ENCODE data around the gene LRP5.

LRP5 gene

GRCh38 chr11:68413591-68413999 lies 101.2 kb downstream of the LRP5 start:
- TF ChIP-seq CTCF (conservative IDR thresholded peaks at IDR 0.05; ENCODE audit: low read depth, low read length), result no peak
- no peak for DNase-seq (ENCODE audit: low read depth)
- H3K4me3 ChIP-seq (ENCODE audit: low read depth, low read length), result no peak overlapping the region

- TF ChIP-seq CTCF (conservative IDR thresholded peaks at IDR 0.05; ENCODE audit: low read depth, low read length), result no peak
- H3K4me3 ChIP-seq (ENCODE audit: low read depth, low read length), result no peak overlapping the region
- DNase-seq (ENCODE audit: low read depth), result no peak
Observed at GRCh38 chr11:68414496-68415221, 102.3 kb downstream of the LRP5 start.

- no peak for TF ChIP-seq CTCF (conservative IDR thresholded peaks at IDR 0.05; ENCODE audit: low read depth, low read length)
- no peak for DNase-seq (ENCODE audit: low read depth)
- no peak overlapping the region for H3K4me3 ChIP-seq (ENCODE audit: low read depth, low read length)
Observed at GRCh38 chr11:68416070-68416578, 103.7 kb downstream of the LRP5 start.

DNA sequence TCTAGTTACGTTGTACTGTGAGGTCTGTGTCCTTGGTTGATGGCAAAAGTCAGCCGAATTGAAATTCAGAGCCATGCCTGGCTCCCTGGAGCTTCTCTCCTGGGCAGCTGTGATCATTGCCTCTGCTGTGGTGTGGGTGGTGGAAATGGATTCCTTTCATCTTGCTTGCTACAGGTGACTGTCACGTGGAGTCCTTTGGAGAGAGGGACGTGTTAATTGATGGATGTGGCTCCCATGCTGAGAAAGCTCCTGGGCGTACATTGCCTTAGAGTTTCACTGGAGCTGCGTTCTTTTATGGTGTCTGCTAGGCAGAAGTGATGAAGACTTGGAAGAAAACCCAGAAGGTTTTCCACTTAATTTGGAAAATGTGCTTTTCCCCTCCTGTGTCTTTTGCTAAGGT lies 106.3 kb downstream of the LRP5 start:
- no peak for TF ChIP-seq CTCF (conservative IDR thresholded peaks at IDR 0.05; ENCODE audit: low read depth, low read length)
- DNase-seq (ENCODE audit: low read depth), result no peak
- no peak overlapping the region for H3K4me3 ChIP-seq (ENCODE audit: low read depth, low read length)

GRCh38 chr11:68420171-68420570 lies 107.8 kb downstream of the LRP5 start:
- no peak for DNase-seq (ENCODE audit: low read depth)
- TF ChIP-seq CTCF (conservative IDR thresholded peaks at IDR 0.05; ENCODE audit: low read depth, low read length), result no peak
- H3K4me3 ChIP-seq (ENCODE audit: low read depth, low read length), result no peak overlapping the region

DNA sequence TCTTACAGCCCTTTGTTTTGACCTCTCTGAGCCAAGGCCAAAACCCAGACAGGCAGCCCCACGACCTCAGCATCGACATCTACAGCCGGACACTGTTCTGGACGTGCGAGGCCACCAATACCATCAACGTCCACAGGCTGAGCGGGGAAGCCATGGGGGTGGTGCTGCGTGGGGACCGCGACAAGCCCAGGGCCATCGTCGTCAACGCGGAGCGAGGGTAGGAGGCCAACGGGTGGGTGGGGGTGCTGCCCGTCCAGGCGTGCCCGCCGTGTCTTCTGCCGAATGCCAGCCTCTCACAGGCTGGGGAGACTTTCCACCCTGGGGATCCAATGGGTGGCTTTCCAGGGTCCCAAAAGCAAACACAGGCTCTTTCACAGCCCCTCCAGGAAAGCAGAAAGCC lies 111.1 kb downstream of the LRP5 start:
- no peak for TF ChIP-seq CTCF (conservative IDR thresholded peaks at IDR 0.05; ENCODE audit: low read depth, low read length)
- no peak for DNase-seq (ENCODE audit: low read depth)

GRCh38 chr11:68424101-68424632 lies 111.8 kb downstream of the LRP5 start:
- no peak for TF ChIP-seq CTCF (conservative IDR thresholded peaks at IDR 0.05; ENCODE audit: low read depth, low read length)
- no peak for DNase-seq (ENCODE audit: low read depth)
- no peak overlapping the region for H3K4me3 ChIP-seq (ENCODE audit: low read depth, low read length)

More for the DNA sequence above, 111.1 kb downstream of the LRP5 start:
- H3K4me3 ChIP-seq (ENCODE audit: low read depth, low read length), result no peak overlapping the region

Measured in choroid plexus epithelial cell (primary cell).